Mucosa of stomach (tissue), 1 donor: ENCODE results near the gene PRPH2.
"Not testable (repeated sequence)": the region's sequence is repeated elsewhere in the genome, so short reads cannot be mapped to it uniquely, and the experiment has no call there.

ENCODE experiments used
- H3K27me3 ChIP-seq: one replicate; pipeline ENCODE4 v1.7.0; 2013; ENCODE audit warnings: mild to moderate bottlenecking, low read length; ENCODE audit not compliant: control insufficient read depth, insufficient read depth
- H3K36me3 ChIP-seq: one replicate; pipeline ENCODE4 v1.7.0; 2013; ENCODE audit warnings: low read length; ENCODE audit not compliant: control insufficient read depth, insufficient read depth
- H3K4me1 ChIP-seq: one replicate; pipeline ENCODE4 v1.7.0; 2013; ENCODE audit warnings: mild to moderate bottlenecking, low read length; ENCODE audit not compliant: control insufficient read depth, insufficient read depth
- H3K4me3 ChIP-seq: one replicate; pipeline ENCODE4 v1.7.0; 2013; ENCODE audit warnings: low read length
- H3K9ac ChIP-seq: one replicate; pipeline ENCODE4 v1.7.0; 2013; ENCODE audit warnings: mild to moderate bottlenecking, low read length, moderate library complexity
- H3K9me3 ChIP-seq: one replicate; pipeline ENCODE4 v1.7.0; 2013; ENCODE audit warnings: mild to moderate bottlenecking, low read length, moderate library complexity; ENCODE audit not compliant: control insufficient read depth
- donor health status: Pancreatic carcinoma.

Gene PRPH2

DNA sequence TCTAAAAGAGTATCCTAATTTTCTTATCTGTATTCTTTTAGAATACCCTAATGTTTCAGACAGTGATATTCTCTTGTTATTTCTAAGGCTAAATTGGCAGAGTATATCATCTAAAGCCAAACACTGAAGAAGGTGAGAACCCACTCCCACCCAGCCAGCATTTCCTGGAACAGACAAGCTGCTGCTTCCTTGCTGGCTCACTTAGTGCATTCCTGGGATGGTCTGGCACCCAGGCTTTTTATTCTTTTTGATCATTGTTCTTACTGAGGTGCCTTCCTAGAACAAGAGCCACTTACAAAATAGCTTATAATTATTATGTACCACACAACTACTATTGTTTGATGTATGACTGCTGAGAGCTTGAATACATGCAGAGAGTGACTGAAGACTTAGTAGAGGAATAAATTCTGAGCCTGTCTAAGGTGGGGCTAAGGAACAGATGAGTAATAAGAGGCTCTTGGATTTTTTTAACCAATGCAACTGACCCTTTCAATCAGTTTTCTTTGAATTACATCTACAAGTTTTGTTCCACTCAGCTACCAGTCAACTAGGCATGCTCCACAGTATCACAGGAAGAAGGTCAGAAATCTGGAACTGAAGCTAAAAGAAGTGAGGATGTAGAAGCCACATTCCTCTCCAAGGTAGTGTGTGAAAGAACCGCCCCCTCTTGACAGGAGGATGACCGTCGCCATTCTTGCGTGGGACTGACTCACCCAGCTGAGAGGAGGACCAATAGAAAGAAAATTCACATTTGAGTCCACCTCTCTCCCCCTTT is 30.1 kb downstream of the PRPH2 start:
- no peak overlapping the region for H3K9ac ChIP-seq
- no peaks in the 10 kb centered on the region for H3K27me3 ChIP-seq
- peaks cover 24% of the 10 kb centered on the region for H3K36me3 ChIP-seq
- no peaks in the 10 kb centered on the region for H3K4me1 ChIP-seq
- H3K4me3 ChIP-seq = no peak overlapping the region
- no peaks in the 10 kb centered on the region for H3K9me3 ChIP-seq

DNA sequence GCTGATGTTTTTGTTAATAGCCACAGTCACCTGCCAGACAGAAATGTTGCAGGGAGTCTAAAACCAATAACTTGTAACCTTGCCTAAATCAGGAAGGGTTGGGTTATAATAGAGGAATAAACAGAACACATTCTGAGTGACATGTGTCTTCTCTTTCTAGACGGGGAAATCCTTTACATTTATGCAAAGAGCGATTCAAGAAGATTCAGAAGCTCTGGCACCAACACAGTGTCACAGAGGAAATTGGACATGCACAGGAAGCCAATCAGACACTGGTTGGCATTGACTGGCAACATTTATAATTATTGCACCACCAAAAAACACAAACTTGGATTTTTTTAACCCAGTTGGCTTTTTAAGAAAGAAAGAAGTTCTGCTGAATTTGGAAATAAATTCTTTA is 31.5 kb downstream of the PRPH2 start:
- no peak overlapping the region for H3K9ac ChIP-seq
- H3K9me3 ChIP-seq = no peaks in the 10 kb centered on the region
- no peaks in the 10 kb centered on the region for H3K4me1 ChIP-seq
- peaks cover 24% of the 10 kb centered on the region for H3K36me3 ChIP-seq
- H3K4me3 ChIP-seq = no peak overlapping the region
- H3K27me3 ChIP-seq = no peaks in the 10 kb centered on the region

DNA sequence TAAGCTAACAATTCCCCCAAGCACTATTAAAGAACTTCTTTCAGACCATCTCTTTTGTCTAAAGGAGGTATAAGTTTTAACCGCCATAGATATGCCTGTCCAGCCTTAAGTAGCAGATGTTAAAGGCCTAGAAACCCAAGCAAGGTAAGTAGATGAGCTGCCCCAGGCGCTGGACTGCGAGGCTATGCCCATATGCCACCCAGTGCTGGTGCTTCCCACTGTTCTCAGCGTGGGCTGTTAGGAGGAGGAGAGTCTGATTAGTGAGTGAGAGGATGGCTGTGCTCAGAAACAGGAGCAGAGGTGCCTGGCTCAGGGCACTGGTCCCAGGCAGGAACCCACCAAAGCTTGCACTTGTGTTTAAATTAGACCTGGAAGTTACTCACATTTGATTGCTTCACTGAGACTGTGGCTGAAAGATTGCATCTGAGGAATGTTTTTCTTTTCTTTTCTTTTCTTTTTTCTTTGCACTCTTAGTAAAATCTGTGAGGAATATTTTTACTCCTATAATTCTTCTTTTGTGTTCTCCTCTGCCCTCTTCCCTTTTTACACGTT is 32.2 kb downstream of the PRPH2 start:
- H3K9ac ChIP-seq = no peak overlapping the region
- peaks cover 24% of the 10 kb centered on the region for H3K36me3 ChIP-seq
- no peaks in the 10 kb centered on the region for H3K27me3 ChIP-seq
- no peaks in the 10 kb centered on the region for H3K9me3 ChIP-seq
- no peak overlapping the region for H3K4me3 ChIP-seq
- no peaks in the 10 kb centered on the region for H3K4me1 ChIP-seq

DNA sequence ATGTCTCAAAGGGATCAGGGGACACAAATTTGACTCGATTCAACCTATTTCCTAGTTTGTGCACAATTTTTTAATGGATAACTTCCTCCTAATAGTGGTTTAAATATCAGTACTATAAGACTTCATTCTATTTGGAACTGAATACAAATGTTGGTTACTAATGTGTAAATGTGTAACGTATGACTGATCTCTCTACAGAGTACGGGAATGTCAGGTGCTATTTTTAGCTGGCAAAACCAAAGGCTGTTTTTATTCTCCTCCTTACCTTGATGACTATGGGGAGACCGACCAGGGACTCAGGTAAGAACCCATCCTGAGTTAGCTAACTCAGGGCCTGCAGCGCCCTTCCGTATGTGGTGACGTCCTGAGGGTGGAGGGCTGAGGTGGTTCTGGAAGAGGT is 33.0 kb downstream of the PRPH2 start:
- H3K4me3 ChIP-seq = no peak overlapping the region
- peaks cover 24% of the 10 kb centered on the region for H3K36me3 ChIP-seq
- no peaks in the 10 kb centered on the region for H3K4me1 ChIP-seq
- no peaks in the 10 kb centered on the region for H3K9me3 ChIP-seq
- H3K9ac ChIP-seq = no peak overlapping the region
- no peaks in the 10 kb centered on the region for H3K27me3 ChIP-seq

DNA sequence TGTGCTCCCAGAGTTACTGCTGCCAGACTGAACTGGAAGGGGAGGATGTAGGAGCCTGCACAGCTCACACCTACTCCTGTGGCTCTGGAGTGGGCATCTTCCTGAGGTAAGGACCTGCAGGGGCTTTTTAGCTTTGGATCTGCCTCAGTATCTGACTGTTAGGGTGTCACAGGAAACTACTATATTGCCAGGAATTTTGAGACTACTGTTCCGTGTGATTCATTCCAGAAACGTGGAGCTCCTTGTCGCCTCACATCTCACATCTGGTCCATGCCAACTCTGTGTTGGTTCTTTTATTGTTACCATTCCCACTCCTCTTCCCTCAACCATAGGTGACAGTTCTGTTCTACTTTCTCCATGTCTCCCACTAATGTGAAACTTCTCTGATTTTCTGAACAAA is 34.1 kb downstream of the PRPH2 start:
- Histone ChIP-seq H3K27me3 (no peaks in the 10 kb centered on the region), H3K9ac (no peak overlapping the region), H3K9me3 (no peaks in the 10 kb centered on the region), H3K36me3 (peaks cover 24% of the 10 kb centered on the region), H3K4me1 (no peaks in the 10 kb centered on the region), H3K4me3 (no peak overlapping the region)

DNA sequence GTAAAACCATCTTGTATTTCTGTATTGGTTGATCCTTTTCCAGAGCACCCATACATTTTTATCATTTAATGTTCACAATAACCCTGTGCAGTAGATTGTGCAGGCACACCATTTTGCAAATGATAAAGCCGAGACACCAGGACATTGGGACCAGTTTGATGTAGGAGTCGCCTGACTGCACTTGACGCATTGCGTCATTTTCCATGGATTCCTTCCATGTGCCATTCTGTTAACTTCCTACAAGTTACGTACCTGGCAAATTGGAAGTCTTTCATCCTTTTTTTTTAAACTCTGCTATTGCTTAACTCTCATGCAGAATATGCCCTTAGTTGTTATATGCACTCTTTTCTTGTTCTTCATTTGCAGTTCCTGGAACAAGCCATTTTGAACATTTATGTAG is 43.0 kb downstream of the PRPH2 start:
- Histone ChIP-seq H3K4me3 (no peak overlapping the region), H3K9ac (no peak overlapping the region), H3K4me1 (no peaks in the 10 kb centered on the region), H3K36me3 (peaks cover 9% of the 10 kb centered on the region), H3K27me3 (no peaks in the 10 kb centered on the region), H3K9me3 (no peaks in the 10 kb centered on the region)

DNA sequence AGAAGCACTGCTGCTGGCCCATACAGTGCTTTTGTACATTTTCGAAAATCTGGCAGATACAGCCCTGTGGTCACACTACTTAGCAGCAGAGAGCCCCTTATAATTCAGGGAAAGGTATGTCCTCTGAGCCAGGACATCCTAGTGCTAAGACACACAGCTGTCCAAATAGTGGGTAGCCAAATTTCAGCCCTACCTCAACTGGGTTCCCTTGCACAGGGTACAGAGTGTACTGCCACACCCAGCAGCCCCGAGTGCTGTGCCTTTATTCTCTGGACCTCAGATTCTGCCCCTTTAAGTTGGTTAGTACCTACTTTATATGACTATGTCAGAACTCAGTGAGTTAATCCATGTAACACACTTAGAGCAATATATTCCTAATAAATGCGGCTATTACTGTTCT is 47.6 kb downstream of the PRPH2 start:
- peaks cover 9% of the 10 kb centered on the region for H3K36me3 ChIP-seq
- no peak overlapping the region for H3K4me3 ChIP-seq
- H3K9me3 ChIP-seq = no peaks in the 10 kb centered on the region
- H3K27me3 ChIP-seq = no peaks in the 10 kb centered on the region
- no peak overlapping the region for H3K9ac ChIP-seq
- no peaks in the 10 kb centered on the region for H3K4me1 ChIP-seq

DNA sequence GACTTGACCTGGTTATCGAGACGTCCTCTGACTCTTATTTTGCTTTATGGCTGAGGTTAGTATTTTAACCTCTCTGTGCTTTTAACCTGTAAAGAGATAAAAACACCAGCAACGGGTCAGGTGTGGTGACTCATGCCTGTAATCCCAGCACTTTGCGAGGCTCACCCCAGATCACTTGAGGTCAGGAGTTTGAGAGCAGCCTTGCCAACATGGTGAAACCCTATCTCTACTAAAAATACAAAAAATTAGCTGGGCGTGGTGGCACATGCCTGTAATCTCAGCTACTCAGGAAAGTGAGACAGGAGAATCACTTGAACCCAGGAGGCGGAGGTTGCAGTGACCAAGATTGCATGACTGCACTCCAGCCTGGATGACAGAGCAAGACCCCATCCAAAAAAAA is 48.0 kb downstream of the PRPH2 start:
- not testable (repeated sequence) for H3K27me3 ChIP-seq, H3K36me3 ChIP-seq, H3K9me3 ChIP-seq, H3K4me1 ChIP-seq, H3K9ac ChIP-seq, H3K4me3 ChIP-seq

DNA sequence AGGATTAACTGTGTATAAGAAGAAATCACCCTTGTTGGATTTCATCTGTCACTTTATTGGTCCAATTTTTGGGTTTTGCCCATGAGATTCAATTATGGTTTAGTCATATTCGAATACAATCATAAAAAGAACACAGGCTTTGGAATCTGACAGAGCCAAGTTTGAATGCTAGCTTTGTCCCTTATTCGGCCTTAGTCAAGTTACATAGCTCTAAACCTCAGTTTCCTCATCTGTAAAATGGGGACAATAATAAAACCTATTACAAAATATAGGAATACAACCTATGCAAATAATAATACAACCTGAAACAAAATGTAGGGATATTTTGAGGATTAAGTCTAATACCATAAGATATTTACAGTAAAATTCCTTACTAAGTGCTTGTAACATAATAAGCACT is 57.7 kb downstream of the PRPH2 start:
- no peaks in the 10 kb centered on the region for H3K4me1 ChIP-seq
- H3K36me3 ChIP-seq = no peaks in the 10 kb centered on the region
- H3K9me3 ChIP-seq = no peaks in the 10 kb centered on the region
- H3K4me3 ChIP-seq = no peak overlapping the region
- no peak overlapping the region for H3K9ac ChIP-seq
- no peaks in the 10 kb centered on the region for H3K27me3 ChIP-seq

DNA sequence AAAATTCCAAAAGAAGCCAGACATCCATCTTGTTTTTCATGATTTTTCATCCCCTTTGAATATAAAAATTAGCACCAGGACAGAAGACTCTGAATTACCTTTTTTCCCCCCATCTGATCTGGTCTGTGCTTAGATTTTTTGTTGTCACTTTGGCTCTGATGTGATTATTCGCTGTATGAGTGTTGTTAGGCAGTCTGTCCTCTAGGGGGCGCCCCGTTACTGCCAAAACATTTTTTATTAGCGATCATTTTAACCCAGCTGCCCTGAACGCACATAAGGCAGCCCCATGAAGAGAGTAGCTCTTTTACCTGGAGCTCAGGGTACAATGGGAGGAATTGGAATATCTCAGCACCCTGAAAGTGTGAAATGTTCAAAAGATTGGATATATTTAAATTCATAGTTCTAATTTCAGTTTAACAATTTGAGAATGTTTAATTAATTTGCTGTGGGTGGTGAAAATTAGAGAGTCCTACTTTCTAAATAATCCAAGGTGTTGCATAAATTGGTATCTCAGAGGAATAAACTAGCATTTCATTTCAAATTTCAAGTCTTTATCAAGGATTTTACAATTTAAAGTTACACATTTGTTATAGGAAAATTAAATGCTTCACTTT is 60.8 kb downstream of the PRPH2 start:
- Histone ChIP-seq H3K9me3 (no peaks in the 10 kb centered on the region), H3K36me3 (no peaks in the 10 kb centered on the region), H3K27me3 (no peaks in the 10 kb centered on the region), H3K9ac (no peak overlapping the region), H3K4me3 (no peak overlapping the region), H3K4me1 (no peaks in the 10 kb centered on the region)

DNA sequence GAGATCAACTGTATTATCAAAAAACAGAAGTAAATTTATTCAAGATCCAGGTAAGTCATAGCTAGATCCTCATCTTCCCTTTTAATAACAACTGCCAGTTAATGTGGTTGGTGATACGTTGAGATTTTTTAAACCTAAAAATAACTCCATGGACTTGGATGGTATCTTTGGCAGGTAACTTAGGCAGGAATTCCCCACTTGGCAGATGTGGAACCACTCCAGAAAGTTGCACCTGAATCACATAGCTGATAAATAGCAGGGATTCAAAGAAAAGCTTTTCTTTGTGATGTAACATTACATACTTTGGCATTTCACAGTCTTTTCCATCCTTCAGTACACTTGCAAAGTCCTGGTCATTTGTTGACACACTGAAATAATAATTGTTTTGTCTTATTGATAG is 62.6 kb downstream of the PRPH2 start:
- Histone ChIP-seq H3K9me3 (no peaks in the 10 kb centered on the region), H3K27me3 (no peaks in the 10 kb centered on the region), H3K9ac (no peak overlapping the region), H3K36me3 (no peaks in the 10 kb centered on the region), H3K4me1 (no peaks in the 10 kb centered on the region), H3K4me3 (no peak overlapping the region)

DNA sequence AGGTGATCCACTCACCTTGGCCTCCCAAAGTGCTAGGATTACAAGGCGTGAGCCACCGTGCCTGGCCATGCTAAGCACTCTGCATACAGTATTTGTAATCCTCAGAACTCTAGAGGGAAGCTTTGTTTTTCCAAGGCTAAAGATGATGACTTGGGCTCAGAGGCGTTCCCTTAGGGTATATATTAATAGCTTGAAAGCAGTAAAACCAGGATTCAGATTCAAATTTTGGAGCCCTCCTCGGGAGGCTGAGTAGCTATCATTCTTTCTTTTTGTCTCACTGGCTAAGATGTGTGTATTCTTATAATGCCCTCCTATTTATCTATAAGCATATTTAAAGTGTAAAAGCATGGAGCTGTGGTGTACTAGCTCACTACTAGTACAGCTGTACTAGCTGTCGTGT is 68.5 kb downstream of the PRPH2 start:
- no peak overlapping the region for H3K4me3 ChIP-seq
- H3K4me1 ChIP-seq = no peaks in the 10 kb centered on the region
- H3K9me3 ChIP-seq = no peaks in the 10 kb centered on the region
- H3K9ac ChIP-seq = no peak overlapping the region
- no peaks in the 10 kb centered on the region for H3K27me3 ChIP-seq
- no peaks in the 10 kb centered on the region for H3K36me3 ChIP-seq
